Keratinocyte (primary cell): ENCODE measurements around the gene STX16.

Experiments
- EZH2 ChIP-seq: IDR thresholded peaks from one replicate; pipeline ENCODE4 v1.6.1; 2012; ENCODE audit warnings: inconsistent platforms, mild to moderate bottlenecking, low read length, moderate library complexity
- TF ChIP-seq, protein P1 (sequence below), 3 experiments: IDR thresholded peaks in 1 of 3; conservative IDR thresholded peaks in 1 of 3; optimal IDR thresholded peaks in 1 of 3; 2 replicates in 2 of 3; 3 replicates in 1 of 3; pipeline versions ENCODE3 to v1.5.1; 2011; ENCODE audit warnings: low read length in 3 of 3, mild to moderate bottlenecking in 3 of 3, moderate library complexity in 2 of 3, control low read depth in 1 of 3, inconsistent platforms in 1 of 3; ENCODE audit not compliant: insufficient read depth in 2 of 3; ENCODE audit errors: extremely low read depth in 1 of 3

DNA sequence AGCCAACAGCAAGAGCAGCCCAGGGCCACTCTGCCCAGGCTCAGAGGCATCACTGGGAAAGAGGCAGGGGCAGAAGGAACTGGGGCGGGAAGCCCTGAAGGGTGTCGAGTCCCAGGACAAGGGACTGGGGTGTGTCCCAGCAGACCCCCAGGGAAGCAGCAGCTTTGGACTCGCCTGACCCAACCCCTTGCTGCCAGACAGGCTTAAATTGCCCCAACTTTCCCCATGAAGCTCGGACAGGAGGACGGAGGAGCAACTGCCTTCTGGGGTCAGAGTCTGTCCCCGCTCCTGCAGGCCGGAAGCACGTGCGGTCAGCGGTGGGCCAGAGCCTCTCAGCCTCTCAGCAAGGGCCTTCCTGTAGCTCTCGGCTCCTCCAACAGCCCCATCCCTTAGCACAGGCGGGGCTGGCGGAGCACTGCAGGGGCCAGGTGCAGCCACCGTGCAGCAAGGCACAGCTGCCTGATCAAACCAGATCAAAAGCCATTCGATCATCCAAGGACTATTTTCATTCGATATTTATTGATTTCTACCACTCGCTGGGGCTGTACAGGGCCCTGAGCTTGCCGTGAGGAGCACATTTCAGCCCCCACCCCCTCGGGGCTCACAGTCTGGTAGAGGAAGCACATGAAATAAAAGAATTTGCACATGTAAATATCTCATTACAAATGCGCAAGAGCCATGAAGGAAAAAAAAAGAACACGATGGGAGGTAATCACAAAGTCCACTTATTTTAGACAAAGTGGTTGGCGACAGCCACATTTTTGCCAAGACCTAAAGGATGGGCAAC is 31.8 kb upstream of the STX16 start:
- TF ChIP-seq EZH2: no peak
- TF ChIP-seq, protein P1, sequence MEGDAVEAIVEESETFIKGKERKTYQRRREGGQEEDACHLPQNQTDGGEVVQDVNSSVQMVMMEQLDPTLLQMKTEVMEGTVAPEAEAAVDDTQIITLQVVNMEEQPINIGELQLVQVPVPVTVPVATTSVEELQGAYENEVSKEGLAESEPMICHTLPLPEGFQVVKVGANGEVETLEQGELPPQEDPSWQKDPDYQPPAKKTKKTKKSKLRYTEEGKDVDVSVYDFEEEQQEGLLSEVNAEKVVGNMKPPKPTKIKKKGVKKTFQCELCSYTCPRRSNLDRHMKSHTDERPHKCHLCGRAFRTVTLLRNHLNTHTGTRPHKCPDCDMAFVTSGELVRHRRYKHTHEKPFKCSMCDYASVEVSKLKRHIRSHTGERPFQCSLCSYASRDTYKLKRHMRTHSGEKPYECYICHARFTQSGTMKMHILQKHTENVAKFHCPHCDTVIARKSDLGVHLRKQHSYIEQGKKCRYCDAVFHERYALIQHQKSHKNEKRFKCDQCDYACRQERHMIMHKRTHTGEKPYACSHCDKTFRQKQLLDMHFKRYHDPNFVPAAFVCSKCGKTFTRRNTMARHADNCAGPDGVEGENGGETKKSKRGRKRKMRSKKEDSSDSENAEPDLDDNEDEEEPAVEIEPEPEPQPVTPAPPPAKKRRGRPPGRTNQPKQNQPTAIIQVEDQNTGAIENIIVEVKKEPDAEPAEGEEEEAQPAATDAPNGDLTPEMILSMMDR (optimal IDR thresholded peaks at IDR 0.05 in 1 of 3, IDR thresholded peaks at IDR 0.05 in 1 of 3, conservative IDR thresholded peaks at IDR 0.05 in 1 of 3; ENCODE audit: extremely low read depth in 1 of 3, insufficient read depth in 2 of 3, low read length in 3 of 3): no peak
